ENCODE measurements around the gene GPI.

- TF ChIP-seq EZH2 (IDR thresholded peaks at IDR 0.05) = no peak
- no peak for TF ChIP-seq POLR2AphosphoS5 (IDR thresholded peaks at IDR 0.05; ENCODE audit: borderline replicate concordance, low read depth, low read length)
- TF ChIP-seq FOXP2 (optimal IDR thresholded peaks at IDR 0.05; ENCODE audit: control extremely low read depth, extremely low read length, insufficient read depth) = no peak
These were observed 7.6 kb upstream of the GPI start for GRCh38 chr19:34357431-34357830.
